GM12874 (cell line): ENCODE data around the gene FFAR4.
A peak's percentile ranks its signal among the peaks of the same experiment; 100 is the strongest.

Experiments used
- CTCF ChIP-seq: IDR thresholded peaks from 2 replicates; pipeline ENCODE4 v1.5.1; 2011; ENCODE audit warnings: low read depth, mild to moderate bottlenecking, control low read depth, low read length, moderate library complexity; ENCODE audit not compliant: insufficient read depth

Gene FFAR4

GRCh38 chr10:93566435-93567276, at the start of gene FFAR4:
FFAR4 (plus strand) TSS chr10:93566665; CDS start chr10:93566721, 56 bp downstream.
- TF ChIP-seq CTCF = no peak

GRCh38 chr10:93518531-93518930, 47.9 kb upstream of the FFAR4 start:
- TF ChIP-seq CTCF = no peak

- TF ChIP-seq CTCF = no peak
Observed at GRCh38 chr10:93535293-93535692, 31.2 kb upstream of the FFAR4 start.

- TF ChIP-seq CTCF = peak; percentile 66
Observed at GRCh38 chr10:93541402-93542357, 24.8 kb upstream of the FFAR4 start.

- no peak for TF ChIP-seq CTCF
Observed at GRCh38 chr10:93542358-93542791, 24.1 kb upstream of the FFAR4 start.

- TF ChIP-seq CTCF = no peak
Observed at GRCh38 chr10:93547522-93547921, 18.9 kb upstream of the FFAR4 start.
